OCI-LY3 (cell line): ENCODE results near the gene ZNF407.

Experiments used
- H2AFZ ChIP-seq: fragments of 200-600, 300-600 bp; shearing (Covaris generic); 2 replicates; pipeline ENCODE4 v1.6.0; 2014; ENCODE audit warnings: antibody characterized with exemption, low read depth, low read length
- H3K27ac ChIP-seq: fragments of 200-600, 300-600 bp; sonication (generic); 2 replicates; pipeline ENCODE4 v1.5.1; 2014; ENCODE audit warnings: mild to moderate bottlenecking, low read length, moderate library complexity, mixed read lengths
- H3K27me3 ChIP-seq: fragments of 200-600, 300-600 bp; sonication (generic); 2 replicates; pipeline ENCODE4 v1.6.1; 2014; ENCODE audit warnings: low read depth, low read length, mixed read lengths
- H3K36me3 ChIP-seq: fragments of 200-600, 300-600 bp; sonication (generic); replicated peaks from 2 replicates; pipeline ENCODE3; 2014; ENCODE audit warnings: low read depth, low read length, mixed read lengths
- H3K4me1 ChIP-seq: fragments of 300-600, 200-600 bp; sonication (generic); 2 replicates; pipeline ENCODE4 v1.6.1; 2014; ENCODE audit warnings: low read length, mixed read lengths
- H3K4me2 ChIP-seq: fragments of 200-600, 300-600 bp; sonication (generic); 2 replicates; pipeline ENCODE4 v1.6.1; 2014; ENCODE audit warnings: low read length, mixed read lengths
- H3K4me3 ChIP-seq: fragments of 300-600, 200-600 bp; sonication (generic); 2 replicates; pipeline ENCODE4 v1.5.1; 2014; ENCODE audit warnings: antibody characterized with exemption, mild to moderate bottlenecking, low read length, moderate library complexity
- H3K79me2 ChIP-seq: fragments of 300-600, 200-600 bp; shearing (Covaris generic); 2 replicates; pipeline ENCODE4 v1.6.1; 2014; ENCODE audit warnings: mild to moderate bottlenecking, low read length, mixed read lengths
- H3K9ac ChIP-seq: fragments of 300-600, 200-600 bp; shearing (Covaris generic); 2 replicates; pipeline ENCODE4 v1.6.0; 2014; ENCODE audit warnings: mild to moderate bottlenecking, low read length, moderate library complexity
- H3K9me3 ChIP-seq: fragments of 200-600, 300-600 bp; shearing (Covaris generic); 2 replicates; pipeline ENCODE4 v1.6.1; 2014; ENCODE audit warnings: low read length, mixed read lengths; ENCODE audit not compliant: insufficient read depth
- H4K20me1 ChIP-seq: fragments of 200-600, 300-600 bp; sonication (generic); 2 replicates; pipeline ENCODE4 v1.6.1; 2016; ENCODE audit warnings: low read length, mixed read lengths; ENCODE audit not compliant: insufficient read depth
- CTCF ChIP-seq: fragments of 200-600, 300-600 bp; sonication (generic); IDR thresholded peaks from 2 replicates; pipeline ENCODE4 v1.5.1; 2014; ENCODE audit warnings: antibody characterized with exemption, low read length, low read depth
- EZH2phosphoT487 ChIP-seq: fragments of 200-600 bp; shearing (Covaris generic); IDR thresholded peaks from 2 replicates; pipeline ENCODE4 v1.6.1; 2018; ENCODE audit warnings: antibody characterized with exemption, mixed run types, low read depth

Gene ZNF407

GRCh38 chr18:75052475-75052874 lies 454.8 kb downstream of the ZNF407 start:
- Histone ChIP-seq H4K20me1 (no peaks in the 10 kb centered on the region), H3K79me2 (no peaks in the 10 kb centered on the region), H3K27me3 (no peaks in the 10 kb centered on the region), H3K4me3 (no peak overlapping the region), H3K4me2 (no peak overlapping the region), H2AFZ (no peak overlapping the region), H3K9me3 (no peaks in the 10 kb centered on the region), H3K9ac (no peak overlapping the region), H3K36me3 (no peaks in the 10 kb centered on the region), H3K27ac (no peak overlapping the region), H3K4me1 (no peaks in the 10 kb centered on the region)
- no peak for TF ChIP-seq EZH2phosphoT487
- TF ChIP-seq CTCF = no peak

GRCh38 chr18:75053028-75053629 lies 455.5 kb downstream of the ZNF407 start:
- no peaks in the 10 kb centered on the region for H3K4me1 ChIP-seq
- H3K27ac ChIP-seq = no peak overlapping the region
- H4K20me1 ChIP-seq = no peaks in the 10 kb centered on the region
- H3K36me3 ChIP-seq = no peaks in the 10 kb centered on the region
- H3K27me3 ChIP-seq = no peaks in the 10 kb centered on the region
- no peaks in the 10 kb centered on the region for H3K79me2 ChIP-seq
- no peak overlapping the region for H3K9ac ChIP-seq
- no peak for TF ChIP-seq EZH2phosphoT487
- no peak for TF ChIP-seq CTCF
- no peak overlapping the region for H2AFZ ChIP-seq
- no peak overlapping the region for H3K4me2 ChIP-seq
- no peak overlapping the region for H3K4me3 ChIP-seq
- H3K9me3 ChIP-seq = no peaks in the 10 kb centered on the region

GRCh38 chr18:75054046-75054445 lies 456.4 kb downstream of the ZNF407 start:
- no peak overlapping the region for H2AFZ ChIP-seq
- H3K4me3 ChIP-seq = no peak overlapping the region
- no peak overlapping the region for H3K27ac ChIP-seq
- H3K27me3 ChIP-seq = no peaks in the 10 kb centered on the region
- no peaks in the 10 kb centered on the region for H3K36me3 ChIP-seq
- TF ChIP-seq EZH2phosphoT487 (no peak), CTCF (no peak)
- H3K9ac ChIP-seq = no peak overlapping the region
- no peaks in the 10 kb centered on the region for H3K4me1 ChIP-seq
- H3K9me3 ChIP-seq = no peaks in the 10 kb centered on the region
- no peaks in the 10 kb centered on the region for H4K20me1 ChIP-seq
- no peak overlapping the region for H3K4me2 ChIP-seq
- H3K79me2 ChIP-seq = no peaks in the 10 kb centered on the region

- Histone ChIP-seq H3K27me3 (no peaks in the 10 kb centered on the region), H3K27ac (no peak overlapping the region), H3K4me1 (no peaks in the 10 kb centered on the region), H3K36me3 (no peaks in the 10 kb centered on the region), H4K20me1 (no peaks in the 10 kb centered on the region), H3K9ac (no peak overlapping the region), H2AFZ (no peak overlapping the region), H3K9me3 (no peaks in the 10 kb centered on the region), H3K79me2 (no peaks in the 10 kb centered on the region), H3K4me2 (no peak overlapping the region), H3K4me3 (no peak overlapping the region)
- no peak for TF ChIP-seq EZH2phosphoT487
- TF ChIP-seq CTCF = no peak
These were observed 456.9 kb downstream of the ZNF407 start for GRCh38 chr18:75054611-75055010.
